ENCODE measurements around the gene SERPINB6.

SERPINB6 gene

DNA sequence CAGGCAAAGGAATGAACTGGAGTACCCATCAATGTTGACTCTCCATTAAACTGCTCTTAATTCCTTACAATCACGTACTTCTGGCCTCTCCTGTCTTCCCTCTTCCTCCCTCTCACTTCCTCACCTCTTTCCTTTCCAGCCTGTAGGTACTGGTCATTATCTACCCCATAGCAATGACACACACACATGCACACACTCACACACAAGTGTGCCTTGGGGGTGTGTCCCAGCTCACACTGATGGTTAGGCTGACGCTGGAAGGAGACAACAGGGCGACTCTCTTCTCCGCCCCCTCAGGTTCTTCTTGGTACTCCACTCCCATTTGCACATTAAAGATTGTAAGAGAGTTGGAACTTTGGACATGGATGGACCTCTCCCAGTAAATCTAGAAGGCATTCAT, 54.3 kb downstream of the SERPINB6 start:
- DNase-seq (ENCODE audit: extremely low spot score), result no peak
- CTCF ChIA-PET, result interaction anchor here (1.2 to 1.4 kb wide), 4 partner anchors 35 to 147 kb away, joined by 3 to 4 read pairs (median 3); no protein-coding TSS in a partner anchor
- POLR2A ChIA-PET, result no interaction called here
- TF ChIP-seq, protein P1, sequence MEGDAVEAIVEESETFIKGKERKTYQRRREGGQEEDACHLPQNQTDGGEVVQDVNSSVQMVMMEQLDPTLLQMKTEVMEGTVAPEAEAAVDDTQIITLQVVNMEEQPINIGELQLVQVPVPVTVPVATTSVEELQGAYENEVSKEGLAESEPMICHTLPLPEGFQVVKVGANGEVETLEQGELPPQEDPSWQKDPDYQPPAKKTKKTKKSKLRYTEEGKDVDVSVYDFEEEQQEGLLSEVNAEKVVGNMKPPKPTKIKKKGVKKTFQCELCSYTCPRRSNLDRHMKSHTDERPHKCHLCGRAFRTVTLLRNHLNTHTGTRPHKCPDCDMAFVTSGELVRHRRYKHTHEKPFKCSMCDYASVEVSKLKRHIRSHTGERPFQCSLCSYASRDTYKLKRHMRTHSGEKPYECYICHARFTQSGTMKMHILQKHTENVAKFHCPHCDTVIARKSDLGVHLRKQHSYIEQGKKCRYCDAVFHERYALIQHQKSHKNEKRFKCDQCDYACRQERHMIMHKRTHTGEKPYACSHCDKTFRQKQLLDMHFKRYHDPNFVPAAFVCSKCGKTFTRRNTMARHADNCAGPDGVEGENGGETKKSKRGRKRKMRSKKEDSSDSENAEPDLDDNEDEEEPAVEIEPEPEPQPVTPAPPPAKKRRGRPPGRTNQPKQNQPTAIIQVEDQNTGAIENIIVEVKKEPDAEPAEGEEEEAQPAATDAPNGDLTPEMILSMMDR (IDR thresholded peaks at IDR 0.05; ENCODE audit: control extremely low read depth, extremely low read depth, low read depth, missing control alignments), result no peak

GRCh38 chr6:2916158-2916925, 55.0 kb downstream of the SERPINB6 start:
- ChIA-PET POLR2A (no interaction called here), CTCF (interaction anchor here (0.7 to 1.4 kb wide), 4 partner anchors 20 to 147 kb away, joined by 3 to 4 read pairs (median 3); no protein-coding TSS in a partner anchor)
- TF ChIP-seq, protein P1 (IDR thresholded peaks at IDR 0.05; ENCODE audit: control extremely low read depth, extremely low read depth, low read depth, missing control alignments), result no peak

GRCh38 chr6:2915150-2915549, 56.2 kb downstream of the SERPINB6 start:
- CTCF ChIA-PET, result interaction anchor here (1.5 to 2.2 kb wide), 3 partner anchors 17 to 124 kb away, joined by 3 to 18 read pairs (median 9); no protein-coding TSS in a partner anchor

More at GRCh38 chr6:2916158-2916925, 55.0 kb downstream of the SERPINB6 start:
- DNase-seq (ENCODE audit: extremely low spot score), result no peak

DNA sequence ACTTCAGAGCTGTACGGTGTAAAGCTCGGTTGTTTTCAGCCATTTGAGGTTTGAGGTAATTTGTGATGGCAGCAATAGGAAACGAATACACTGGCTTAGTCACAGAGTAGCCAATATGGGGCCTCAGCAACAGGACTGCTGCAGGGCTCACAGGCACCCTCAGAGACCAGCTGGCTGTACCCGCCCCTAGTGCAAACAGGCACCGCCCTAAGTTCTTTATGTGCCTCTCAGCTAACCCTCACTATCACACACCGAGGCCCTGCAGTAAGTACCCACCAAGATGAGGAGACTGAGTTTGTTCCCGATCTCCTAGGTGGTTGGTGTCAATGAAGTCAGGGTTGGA, 57.1 kb downstream of the SERPINB6 start:
- CTCF ChIA-PET, result interaction anchor here (1.1 to 2.2 kb wide), 6 partner anchors 15 to 123 kb away, joined by 3 to 18 read pairs (median 7); no protein-coding TSS in a partner anchor
- POLR2A ChIA-PET, result interaction anchor here (0.6 to 1.4 kb wide), 3 partner anchors 11 to 149 kb away, joined by 3 to 5 read pairs (median 4); partner anchors contain the start of gene SERPINB9
- no peak for DNase-seq (ENCODE audit: extremely low spot score)
- TF ChIP-seq, protein P1 (IDR thresholded peaks at IDR 0.05; ENCODE audit: control extremely low read depth, extremely low read depth, low read depth, missing control alignments), result no peak

More at GRCh38 chr6:2915150-2915549, 56.2 kb downstream of the SERPINB6 start:
- POLR2A ChIA-PET, result interaction anchor here (1.4 kb wide), 1 partner anchor 12 kb away, joined by 4 read pairs; the partner anchor contains the start of gene SERPINB9
- DNase-seq (ENCODE audit: extremely low spot score), result no peak
- TF ChIP-seq, protein P1 (IDR thresholded peaks at IDR 0.05; ENCODE audit: control extremely low read depth, extremely low read depth, low read depth, missing control alignments), result no peak

GRCh38 chr6:2913621-2914317, 57.6 kb downstream of the SERPINB6 start:
- CTCF ChIA-PET, result interaction anchor here (0.8 to 2.2 kb wide), 7 partner anchors 14 to 122 kb away, joined by 3 to 18 read pairs (median 5); partner anchors contain the start of gene SERPINB1
- DNase-seq (ENCODE audit: extremely low spot score), result no peak
- POLR2A ChIA-PET, result interaction anchor here (0.6 to 1.4 kb wide), 3 partner anchors 11 to 150 kb away, joined by 3 to 5 read pairs (median 4); partner anchors contain the start of gene SERPINB9
- TF ChIP-seq, protein P1 (IDR thresholded peaks at IDR 0.05; ENCODE audit: control extremely low read depth, extremely low read depth, low read depth, missing control alignments), result no peak

DNA sequence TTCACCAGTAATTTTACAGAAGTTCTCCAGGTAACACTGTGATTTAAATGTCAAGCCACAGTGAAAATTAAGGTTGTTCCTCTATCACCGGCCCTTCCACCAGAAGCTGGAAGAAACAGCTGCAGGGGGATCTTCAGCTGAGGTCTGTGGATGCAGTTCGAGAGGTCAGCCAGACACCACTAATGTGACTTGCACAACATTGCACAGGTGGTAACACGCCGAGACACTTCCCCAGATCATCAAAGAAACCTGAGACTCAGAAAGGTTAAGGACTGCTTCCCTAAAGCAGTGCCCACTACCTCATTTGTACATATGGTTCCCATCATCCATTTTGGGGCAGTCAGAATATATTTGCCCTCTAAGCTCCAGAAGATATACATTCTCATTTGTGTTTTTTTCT, 60.2 kb downstream of the SERPINB6 start:
- DNase-seq (ENCODE audit: extremely low spot score), result no peak
- TF ChIP-seq, protein P1 (IDR thresholded peaks at IDR 0.05; ENCODE audit: control extremely low read depth, extremely low read depth, low read depth, missing control alignments), result no peak
- ChIA-PET POLR2A (interaction anchor here (1.0 kb wide), 1 partner anchor 153 kb away, joined by 4 read pairs; no protein-coding TSS in a partner anchor), CTCF (interaction anchor here (0.7 to 3.6 kb wide), 34 partner anchors 9 to 186 kb away, joined by 3 to 59 read pairs (median 4); partner anchors contain the start of genes SERPINB1 and WRNIP1)
